GM18517 (cell line): Measurements from ENCODE around the gene NT5DC2.

Experiments
- ATAC-seq: cut with Tn5 transposase; IDR thresholded peaks from one replicate; pipeline ENCODE4 v1.9.1; 2021; ENCODE audit warnings: mild to moderate bottlenecking, moderate library complexity; ENCODE audit not compliant: unreplicated experiment

Gene NT5DC2

DNA sequence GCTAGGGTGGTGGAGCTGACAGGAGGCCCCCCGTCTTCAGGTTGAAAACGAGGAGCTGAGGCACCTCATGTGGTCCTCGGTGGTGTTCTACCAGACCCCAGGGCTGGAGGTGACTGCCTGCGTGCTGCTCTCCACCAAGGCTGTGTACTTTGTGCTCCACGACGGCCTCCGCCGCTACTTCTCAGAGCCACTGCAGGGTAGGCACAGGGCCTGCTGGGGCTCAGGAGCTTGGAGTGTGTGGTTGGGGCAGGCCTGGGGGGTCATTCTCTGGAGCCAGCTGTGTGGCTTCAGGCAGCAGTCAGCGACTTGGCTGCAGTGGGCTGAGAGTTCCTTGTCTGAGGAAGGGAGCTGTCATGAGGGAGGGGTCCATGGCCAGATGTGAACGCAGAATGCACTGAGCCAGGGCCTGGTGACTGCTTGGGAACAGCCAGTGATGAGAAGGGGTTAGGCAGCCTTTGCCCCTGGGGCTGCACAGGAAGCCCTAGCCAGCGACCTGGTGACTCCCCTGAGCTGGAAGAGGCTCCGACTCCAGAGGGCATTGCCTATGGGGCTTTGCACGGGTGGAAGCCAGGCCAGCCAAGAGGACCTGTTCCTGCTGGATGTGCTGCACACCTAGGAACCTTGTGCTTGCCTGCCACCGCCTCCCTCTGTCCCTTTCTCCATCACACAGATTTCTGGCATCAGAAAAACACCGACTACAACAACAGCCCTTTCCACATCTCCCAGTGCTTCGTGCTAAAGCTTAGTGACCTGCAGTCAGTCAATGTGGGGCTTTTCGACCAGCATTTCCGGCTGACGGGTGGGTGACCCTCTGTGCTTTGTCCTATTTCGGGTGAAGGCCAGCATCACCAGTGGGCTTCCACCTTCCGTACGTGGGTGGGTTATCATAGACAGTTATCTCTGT lies 43.4 kb downstream of the NT5DC2 start:
- ATAC-seq, result no peak

DNA sequence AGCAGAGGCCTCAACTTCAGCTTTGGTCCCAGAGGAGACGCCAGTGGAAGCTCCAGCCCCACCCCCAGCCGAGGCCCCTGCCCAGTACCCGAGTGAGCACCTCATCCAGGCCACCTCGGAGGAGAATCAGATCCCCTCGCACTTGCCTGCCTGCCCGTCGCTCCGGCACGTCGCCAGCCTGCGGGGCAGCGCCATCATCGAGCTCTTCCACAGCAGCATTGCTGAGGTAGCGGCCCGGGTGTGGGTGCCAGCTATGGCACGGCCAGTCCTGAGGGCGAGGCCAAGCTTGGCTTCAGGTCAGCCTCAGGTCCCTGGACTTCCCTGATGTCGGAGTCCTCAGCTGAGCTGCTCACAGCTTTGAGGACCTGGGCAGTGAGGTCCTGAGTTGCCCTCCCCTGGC lies 44.2 kb downstream of the NT5DC2 start:
- no peak for ATAC-seq

GRCh38 chr3:52488746-52489145 lies 44.9 kb downstream of the NT5DC2 start:
- no peak for ATAC-seq

GRCh38 chr3:52487788-52488691 lies 45.6 kb downstream of the NT5DC2 start:
- no peak for ATAC-seq

DNA sequence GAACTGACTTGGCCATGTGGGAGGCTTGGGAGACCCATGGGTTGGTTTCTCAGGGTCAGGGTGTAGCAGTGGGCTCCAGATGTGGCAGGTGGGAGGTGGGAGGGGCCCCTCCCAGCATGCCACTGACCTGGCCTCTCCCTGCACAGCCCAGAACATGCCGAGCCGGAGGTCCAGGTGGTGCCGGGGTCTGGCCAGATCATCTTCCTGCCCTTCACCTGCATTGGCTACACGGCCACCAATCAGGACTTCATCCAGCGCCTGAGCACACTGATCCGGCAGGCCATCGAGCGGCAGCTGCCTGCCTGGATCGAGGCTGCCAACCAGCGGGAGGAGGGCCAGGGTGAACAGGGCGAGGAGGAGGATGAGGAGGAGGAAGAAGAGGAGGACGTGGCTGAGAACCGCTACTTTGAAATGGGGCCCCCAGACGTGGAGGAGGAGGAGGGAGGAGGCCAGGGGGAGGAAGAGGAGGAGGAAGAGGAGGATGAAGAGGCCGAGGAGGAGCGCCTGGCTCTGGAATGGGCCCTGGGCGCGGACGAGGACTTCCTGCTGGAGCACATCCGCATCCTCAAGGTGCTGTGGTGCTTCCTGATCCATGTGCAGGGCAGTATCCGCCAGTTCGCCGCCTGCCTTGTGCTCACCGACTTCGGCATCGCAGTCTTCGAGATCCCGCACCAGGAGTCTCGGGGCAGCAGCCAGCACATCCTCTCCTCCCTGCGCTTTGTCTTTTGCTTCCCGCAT lies 46.4 kb downstream of the NT5DC2 start:
- no peak for ATAC-seq

DNA sequence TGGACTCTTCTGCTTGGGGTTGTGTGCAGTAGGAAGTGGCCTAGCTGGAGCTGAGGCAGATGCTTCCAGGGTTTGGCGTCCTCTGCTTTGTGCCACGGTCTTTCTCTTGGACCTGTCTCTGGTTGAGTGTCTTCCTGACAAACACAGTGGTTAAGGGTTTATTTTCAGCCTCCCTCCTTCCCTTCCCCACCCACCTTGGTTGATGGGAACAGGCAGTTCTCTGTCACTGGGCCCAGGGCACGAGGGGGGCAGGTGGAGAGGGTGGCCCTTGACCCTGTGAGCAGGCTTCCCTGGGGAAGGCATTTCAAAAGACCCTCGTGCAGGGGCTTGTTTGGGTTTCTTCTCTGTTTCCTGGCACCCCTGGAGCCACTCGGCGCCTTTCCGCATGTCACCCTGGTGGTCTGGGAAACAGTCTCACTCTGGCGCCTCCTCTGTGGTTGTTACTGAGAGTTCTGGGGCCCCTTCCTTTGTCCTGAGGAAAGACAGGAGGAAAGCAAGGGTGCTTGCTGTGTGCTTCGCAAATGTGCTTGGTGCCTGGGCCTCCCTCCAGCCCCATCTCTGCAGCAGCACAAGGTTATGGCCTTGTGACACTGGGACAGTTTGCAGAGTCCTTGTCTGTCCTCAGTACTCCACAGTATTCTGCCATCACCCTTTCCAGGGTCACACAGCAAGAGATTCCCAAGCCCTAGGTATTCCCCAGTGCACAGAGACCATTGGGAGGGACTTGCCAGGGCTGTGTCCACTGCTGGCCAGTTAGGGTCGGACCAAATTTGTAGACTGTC lies 48.8 kb downstream of the NT5DC2 start:
- ATAC-seq, result no peak

GRCh38 chr3:52483577-52484381 lies 49.9 kb downstream of the NT5DC2 start:
- ATAC-seq, result no peak

- ATAC-seq, result no peak
Observed at GRCh38 chr3:52483081-52483480, 50.6 kb downstream of the NT5DC2 start.

- ATAC-seq, result no peak
Observed at GRCh38 chr3:52481819-52482521, 51.7 kb downstream of the NT5DC2 start.

- ATAC-seq, result no peak
Observed at GRCh38 chr3:52480768-52481715, 52.6 kb downstream of the NT5DC2 start.

DNA sequence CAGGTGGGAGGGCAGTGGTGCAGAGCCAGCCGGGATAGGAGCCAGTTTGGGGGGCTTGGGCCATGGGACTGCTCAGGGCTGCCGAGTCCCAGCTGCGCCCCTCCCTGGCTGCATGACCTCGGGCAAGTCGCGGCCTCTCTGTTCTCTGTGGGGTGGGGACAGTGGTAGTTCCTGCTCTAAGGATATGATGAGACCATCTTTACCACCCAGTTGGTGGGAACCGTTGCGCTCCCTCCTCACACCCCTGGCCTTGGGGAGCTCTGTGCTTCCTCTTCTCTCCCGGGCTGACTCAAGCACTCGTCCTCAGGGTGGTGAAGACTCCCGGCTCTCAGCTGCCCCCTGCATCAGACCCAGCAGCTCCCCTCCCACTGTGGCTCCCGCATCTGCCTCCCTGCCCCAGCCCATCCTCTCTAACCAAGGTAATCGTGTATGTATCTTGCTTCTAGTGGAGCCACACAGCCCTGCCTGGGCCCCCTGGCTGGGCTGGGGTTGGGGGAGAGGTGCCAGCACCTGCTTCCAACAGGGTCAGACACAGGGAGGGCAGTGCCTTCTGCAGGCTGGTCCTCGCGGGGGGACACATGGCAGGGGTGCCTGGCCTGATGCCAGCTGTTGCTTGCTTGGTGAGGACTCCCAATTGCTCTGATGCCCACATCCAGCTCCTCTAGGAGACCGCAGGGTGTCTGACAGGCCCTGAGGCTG lies 53.6 kb downstream of the NT5DC2 start:
- no peak for ATAC-seq

DNA sequence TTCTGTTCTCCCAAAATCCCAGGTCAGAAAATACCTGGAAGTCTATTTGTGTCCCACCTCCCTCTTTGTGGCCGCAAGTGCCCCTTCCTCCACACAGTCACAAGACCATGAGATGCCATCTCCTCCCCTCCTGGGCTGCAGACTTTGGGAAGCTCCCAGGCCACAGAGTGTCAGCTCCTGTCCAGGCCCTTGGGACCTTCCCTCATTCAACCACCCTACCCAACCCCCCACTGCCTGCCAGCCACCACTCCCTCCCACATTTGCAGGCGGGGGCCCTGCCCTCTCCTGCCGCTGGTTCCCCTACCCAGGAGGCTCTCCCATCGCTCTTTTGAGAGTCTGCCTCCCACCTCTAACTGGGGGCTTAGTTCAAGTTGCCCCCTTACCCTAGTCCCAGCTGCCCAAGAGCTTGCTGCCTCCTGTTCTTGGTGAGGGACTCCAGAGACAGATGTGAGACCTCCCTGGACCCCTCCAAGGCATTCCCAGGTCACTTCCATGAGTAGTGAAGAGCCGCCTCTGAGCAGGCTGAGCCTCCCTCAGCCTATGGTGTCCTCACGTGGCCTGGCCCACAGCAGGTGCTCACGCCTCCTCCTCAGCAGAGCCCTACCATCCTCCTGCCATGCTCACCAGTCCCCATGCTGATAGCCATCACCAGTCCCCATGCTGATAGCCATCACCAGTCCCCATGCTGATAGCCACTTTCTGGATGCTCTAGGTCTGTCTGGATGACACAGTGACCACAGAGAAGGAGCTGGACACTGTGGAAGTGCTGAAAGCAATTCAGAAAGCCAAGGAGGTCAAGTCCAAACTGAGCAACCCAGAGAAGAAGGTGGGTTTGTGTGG lies 54.4 kb downstream of the NT5DC2 start:
- ATAC-seq, result no peak

DNA sequence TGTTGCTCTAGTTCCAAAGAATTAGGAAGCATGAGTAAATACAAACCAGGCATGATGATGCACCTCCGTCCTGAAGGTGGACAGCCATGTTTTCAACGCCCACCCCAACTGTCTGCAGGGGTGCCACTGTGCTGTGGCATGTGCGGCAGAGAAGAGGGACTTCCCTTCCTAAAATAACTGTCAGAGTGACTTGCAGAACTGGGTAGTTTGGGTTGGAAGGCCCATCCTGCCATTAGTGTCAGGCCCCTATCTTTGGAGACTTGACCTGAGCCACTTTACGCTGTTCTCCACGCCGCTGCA lies 55.9 kb downstream of the NT5DC2 start:
- no peak for ATAC-seq

DNA sequence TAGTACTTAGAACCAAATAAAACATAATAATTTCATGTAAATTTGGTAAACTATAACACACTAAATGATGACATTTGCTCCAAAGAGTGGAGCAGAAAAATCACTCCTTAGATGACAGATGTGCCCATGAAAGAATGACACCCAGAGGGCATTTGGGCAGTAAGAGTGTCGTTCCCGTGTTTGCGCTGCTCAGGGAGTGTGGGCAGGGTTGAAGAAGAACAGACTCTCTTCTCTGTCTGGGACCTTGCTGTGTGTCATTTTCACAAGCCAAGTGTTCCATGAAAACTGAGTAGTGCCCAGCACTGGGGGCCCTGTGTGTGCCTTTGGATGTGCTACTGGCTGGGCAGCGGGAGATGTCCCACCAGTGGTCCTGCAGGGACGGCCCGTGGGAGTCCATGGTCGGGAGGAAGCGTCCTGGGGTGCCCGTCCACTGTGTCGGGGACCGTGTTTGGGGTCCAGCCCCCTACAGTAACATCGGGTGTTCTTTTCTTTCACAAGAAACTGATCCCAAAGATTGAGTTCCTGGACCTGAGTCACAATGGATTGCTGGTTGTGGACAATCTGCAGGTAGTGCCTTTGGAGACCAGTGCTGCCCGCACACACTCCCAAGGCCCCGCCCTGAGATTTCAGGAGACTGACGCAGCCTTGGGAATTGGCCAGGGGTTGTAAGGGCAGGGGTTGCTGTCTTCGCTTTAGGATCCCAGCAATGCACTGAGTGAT lies 56.4 kb downstream of the NT5DC2 start:
- no peak for ATAC-seq
